ENCODE measurements around the gene DSCAML1.

Gene DSCAML1

DNA sequence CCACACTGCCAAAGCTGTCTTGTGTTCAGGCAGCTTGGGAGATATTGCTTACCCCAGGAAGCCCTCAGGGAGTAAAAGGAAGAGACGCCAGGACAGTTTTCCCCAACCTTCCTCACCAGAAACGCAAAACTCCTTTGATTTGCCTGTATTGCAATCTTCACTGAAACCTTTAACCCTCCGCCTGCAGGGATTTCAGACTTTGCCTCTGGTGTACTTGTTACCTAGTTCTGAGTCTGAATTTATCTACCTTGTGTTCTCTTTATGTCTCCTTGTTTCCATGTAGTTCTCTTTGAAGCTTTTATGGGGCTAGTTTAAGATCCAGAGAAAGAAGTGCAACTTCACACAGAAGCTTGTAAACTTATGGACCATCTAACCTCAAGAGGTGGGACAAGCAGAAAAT lies 154.2 kb downstream of the DSCAML1 start:
- DNase-seq (ENCODE audit: low read depth), result no peak
- TF ChIP-seq, protein P1, sequence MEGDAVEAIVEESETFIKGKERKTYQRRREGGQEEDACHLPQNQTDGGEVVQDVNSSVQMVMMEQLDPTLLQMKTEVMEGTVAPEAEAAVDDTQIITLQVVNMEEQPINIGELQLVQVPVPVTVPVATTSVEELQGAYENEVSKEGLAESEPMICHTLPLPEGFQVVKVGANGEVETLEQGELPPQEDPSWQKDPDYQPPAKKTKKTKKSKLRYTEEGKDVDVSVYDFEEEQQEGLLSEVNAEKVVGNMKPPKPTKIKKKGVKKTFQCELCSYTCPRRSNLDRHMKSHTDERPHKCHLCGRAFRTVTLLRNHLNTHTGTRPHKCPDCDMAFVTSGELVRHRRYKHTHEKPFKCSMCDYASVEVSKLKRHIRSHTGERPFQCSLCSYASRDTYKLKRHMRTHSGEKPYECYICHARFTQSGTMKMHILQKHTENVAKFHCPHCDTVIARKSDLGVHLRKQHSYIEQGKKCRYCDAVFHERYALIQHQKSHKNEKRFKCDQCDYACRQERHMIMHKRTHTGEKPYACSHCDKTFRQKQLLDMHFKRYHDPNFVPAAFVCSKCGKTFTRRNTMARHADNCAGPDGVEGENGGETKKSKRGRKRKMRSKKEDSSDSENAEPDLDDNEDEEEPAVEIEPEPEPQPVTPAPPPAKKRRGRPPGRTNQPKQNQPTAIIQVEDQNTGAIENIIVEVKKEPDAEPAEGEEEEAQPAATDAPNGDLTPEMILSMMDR (conservative IDR thresholded peaks at IDR 0.05; ENCODE audit: low read depth, low read length), result no peak
- no peak overlapping the region for H3K4me3 ChIP-seq (ENCODE audit: low read depth, low read length)

DNA sequence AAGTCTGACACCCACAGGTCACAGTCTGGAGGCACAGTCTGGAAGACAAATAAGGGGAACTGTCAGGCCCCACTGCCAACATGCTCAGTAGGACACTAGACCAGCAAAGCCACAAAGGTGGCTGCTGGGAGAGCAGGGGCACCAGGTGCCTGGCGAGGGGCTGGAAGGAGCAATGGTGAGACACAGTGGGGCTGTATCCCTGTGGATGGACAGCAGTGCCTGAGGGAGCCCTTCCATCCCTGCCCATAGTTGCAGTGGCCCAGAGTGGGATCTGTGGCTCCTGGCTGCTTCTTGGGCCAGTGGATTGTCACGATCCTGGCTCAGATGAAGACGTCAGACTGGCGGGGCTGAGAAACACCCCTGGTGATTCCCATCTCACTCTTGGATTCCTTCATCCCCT lies 154.6 kb downstream of the DSCAML1 start:
- H3K4me3 ChIP-seq (ENCODE audit: low read depth, low read length), result no peak overlapping the region
- no peak for DNase-seq (ENCODE audit: low read depth)
- TF ChIP-seq, protein P1 (conservative IDR thresholded peaks at IDR 0.05; ENCODE audit: low read depth, low read length), result no peak

DNA sequence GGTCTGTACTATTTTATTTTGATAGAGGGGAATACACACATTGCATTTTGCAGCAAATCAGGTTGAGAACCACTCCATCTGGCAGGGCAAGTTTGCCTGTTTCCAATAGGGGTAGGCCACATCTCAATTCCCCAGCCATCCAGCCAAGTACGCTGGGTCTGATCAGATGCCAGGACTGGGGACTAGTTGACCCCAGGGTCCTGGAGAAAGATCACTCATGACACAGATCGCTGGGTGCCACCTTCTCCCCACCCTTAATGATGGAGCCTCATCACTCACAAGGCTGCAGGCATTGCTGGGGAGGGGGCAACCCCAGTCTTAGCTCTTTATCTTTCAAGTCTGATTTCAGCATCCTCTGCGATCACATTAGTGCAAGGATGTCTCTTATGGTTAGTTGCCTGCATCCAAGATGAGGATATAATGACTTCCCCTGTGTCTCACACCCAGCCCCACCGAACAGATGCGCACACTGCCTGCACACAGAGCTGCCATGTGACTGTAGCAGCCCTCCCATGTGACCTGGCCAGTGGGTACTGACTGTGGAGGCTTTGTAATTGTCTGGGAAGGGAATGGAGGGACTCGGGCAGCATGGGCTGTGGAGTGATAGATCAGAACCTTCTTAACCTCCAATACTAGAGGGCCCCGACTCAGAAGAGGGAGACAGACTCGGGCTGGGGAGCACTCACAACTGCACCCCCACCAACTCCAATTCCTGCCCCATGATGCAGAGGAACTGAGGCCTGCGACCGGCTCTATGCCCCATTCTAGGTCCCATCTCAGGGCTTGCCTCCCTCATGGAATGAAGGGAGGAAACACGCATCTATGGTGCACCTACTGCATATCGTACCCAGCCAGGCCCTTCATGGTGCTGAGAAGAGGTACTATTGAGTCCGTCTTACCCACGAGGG lies 155.8 kb downstream of the DSCAML1 start:
- no peak overlapping the region for H3K4me3 ChIP-seq (ENCODE audit: low read depth, low read length)
- no peak for DNase-seq (ENCODE audit: low read depth)
- TF ChIP-seq, protein P1 (conservative IDR thresholded peaks at IDR 0.05; ENCODE audit: low read depth, low read length), result no peak

DNA sequence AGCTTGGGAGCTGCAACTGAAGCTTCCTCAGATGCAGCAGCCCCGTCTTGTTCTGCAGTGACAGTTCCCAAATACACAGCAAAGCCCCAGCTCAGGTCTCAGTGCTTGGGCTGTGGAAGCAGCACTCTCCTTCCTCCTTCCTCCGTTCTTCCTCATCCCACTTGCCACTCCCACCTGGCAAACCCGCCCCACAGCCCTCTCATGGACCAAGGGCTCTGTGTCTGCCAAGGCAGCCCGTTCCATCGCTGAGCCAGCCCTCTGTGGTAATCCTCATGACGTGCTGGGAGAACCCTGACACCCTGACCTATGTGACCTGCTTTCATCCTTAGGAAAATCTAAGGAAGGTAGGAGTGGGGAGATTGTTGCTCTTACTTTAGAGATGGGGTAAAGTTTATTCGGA lies 157.0 kb downstream of the DSCAML1 start:
- no peak for DNase-seq (ENCODE audit: low read depth)
- H3K4me3 ChIP-seq (ENCODE audit: low read depth, low read length), result no peak overlapping the region
- TF ChIP-seq, protein P1 (conservative IDR thresholded peaks at IDR 0.05; ENCODE audit: low read depth, low read length), result no peak

DNA sequence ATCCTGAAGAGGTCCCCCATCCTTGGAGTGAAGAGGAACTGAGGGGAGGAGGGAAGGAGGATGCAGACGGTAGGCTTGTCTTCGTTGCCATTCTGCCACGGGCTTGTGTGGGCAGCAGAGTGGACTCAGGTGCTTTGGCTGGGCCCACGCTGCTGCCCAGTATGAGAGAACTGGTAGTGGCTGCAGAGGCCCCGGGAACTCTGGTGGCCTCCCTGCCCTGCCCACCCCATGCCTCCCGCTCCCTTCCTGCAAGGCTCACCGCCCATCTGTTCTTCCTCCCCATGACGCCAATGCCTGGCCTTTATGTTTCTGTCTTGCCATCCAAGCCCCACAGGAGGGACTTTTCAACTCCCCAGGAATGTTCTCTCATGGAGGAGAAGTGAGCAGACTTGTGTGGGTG lies 157.4 kb downstream of the DSCAML1 start:
- TF ChIP-seq, protein P1 (conservative IDR thresholded peaks at IDR 0.05; ENCODE audit: low read depth, low read length), result no peak
- no peak for DNase-seq (ENCODE audit: low read depth)
- no peak overlapping the region for H3K4me3 ChIP-seq (ENCODE audit: low read depth, low read length)

DNA sequence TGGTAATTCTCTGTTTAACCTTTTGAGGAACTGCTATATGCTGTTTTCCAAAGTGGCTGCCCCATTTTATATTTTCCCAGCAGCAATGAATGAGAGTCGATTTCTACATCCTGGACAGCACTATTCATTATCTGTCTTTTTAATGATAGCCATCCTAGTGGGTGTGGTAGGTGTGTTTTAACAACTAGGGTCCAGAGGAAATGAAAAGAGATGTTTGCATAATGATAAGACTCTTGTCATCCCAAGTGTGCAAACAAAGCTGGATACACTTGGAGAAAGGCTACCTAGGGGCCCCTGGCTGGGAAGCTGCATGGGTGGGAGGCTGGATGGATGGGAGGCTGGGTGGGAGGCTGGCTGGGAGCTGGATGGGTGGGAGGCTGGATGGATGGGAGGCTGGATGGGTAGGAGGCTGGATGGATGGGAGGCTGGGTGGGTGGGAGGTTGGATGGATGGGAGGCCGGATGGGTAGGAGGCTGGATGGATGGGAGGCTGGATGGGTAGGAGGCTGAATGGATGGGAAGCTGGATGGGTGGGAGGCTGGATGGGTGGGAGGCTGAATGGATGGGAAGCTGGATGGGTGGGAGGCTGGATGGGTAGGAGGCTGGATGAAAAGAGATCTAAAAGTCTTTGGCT lies 158.0 kb downstream of the DSCAML1 start:
- no peak overlapping the region for H3K4me3 ChIP-seq (ENCODE audit: low read depth, low read length)
- TF ChIP-seq, protein P1 (conservative IDR thresholded peaks at IDR 0.05; ENCODE audit: low read depth, low read length), result no peak
- no peak for DNase-seq (ENCODE audit: low read depth)

Measured in choroid plexus epithelial cell (primary cell).